HepG2 (cell line): ENCODE results near the gene TMEM198. TPM values are rescaled to one million over a fixed set of nuclear protein-coding genes. Genes with fewer than 3 reads are reported as not detected.
A peak's percentile ranks its signal among the peaks of the same experiment; 100 is the strongest.

Source experiments
- ATAC-seq: fragments of 200-7000 bp; cut with Tn5 transposase; 3 replicates; pipeline ENCODE4 v1.9.1; 2020; ENCODE audit warnings: mild to moderate bottlenecking, moderate library complexity
- BruUV-seq: library from RNA; stranded (reverse); fragments of 400-500 nt; replicated peaks from 2 replicates; lab custom pipeline; 2021; lab: Mats Ljungman, UMichigan
- CTCF ChIA-PET: fragments of 300-600 bp; formaldehyde crosslinking; extraction: SDS; loops from one replicate; lab custom pipeline; 2021; ENCODE audit warnings: low total read pairs, inconsistent platforms, low intra/inter-chr PET ratio; lab: Yijun Ruan, JAX
- POLR2A ChIA-PET: fragments of 350-600 bp; sonication (Branson Sonifier 250); formaldehyde crosslinking; loops from one replicate; lab custom pipeline; 2020; ENCODE audit warnings: antibody characterized with exemption, inconsistent platforms; lab: Yijun Ruan, JAX
- DNase-seq: peaks from one replicate; pipeline ENCODE4 v3.0.0-alpha.2; 2015; ENCODE audit warnings: low spot score
- FAIRE-seq: peaks from 3 replicates; lab custom pipeline; 2011; peaks lifted over from hg19 to GRCh38; lab: Jason Lieb, UNC
- H2AFZ ChIP-seq: one replicate; pipeline ENCODE4 v1.6.1; 2011; ENCODE audit warnings: low read length, inconsistent platforms
- H3K27ac ChIP-seq: fragments of 300-600 bp; 3 replicates; pipeline ENCODE4 v1.8.0; 2011; ENCODE audit warnings: mixed run types, mild to moderate bottlenecking, mixed read lengths, low read length, inconsistent platforms; ENCODE audit not compliant: insufficient read depth; ENCODE audit errors: extremely low read length
- H3K27me3 ChIP-seq, 2 experiments: fragments of 200-600 bp in 1 of 2; 2 replicates in 1 of 2; 3 replicates in 1 of 2; pipeline versions ENCODE4 v1.6.0 to v1.8.0; 2011; ENCODE audit warnings: low read length in 2 of 2, mild to moderate bottlenecking in 2 of 2, moderate library complexity in 2 of 2, inconsistent platforms in 1 of 2; ENCODE audit not compliant: insufficient read depth in 2 of 2, control insufficient read depth in 1 of 2
- H3K36me3 ChIP-seq, 2 experiments: fragments of 200-600 bp in 1 of 2; replicated peaks in 1 of 2; 2 replicates in 1 of 2; 3 replicates in 1 of 2; pipeline versions ENCODE4 v1.5.1 to v1.8.0; 2011; ENCODE audit warnings: low read length in 2 of 2, inconsistent platforms in 1 of 2; ENCODE audit not compliant: insufficient read depth in 2 of 2, control insufficient read depth in 1 of 2
- H3K4me1 ChIP-seq: 2 replicates; pipeline ENCODE4 v1.5.1; 2012; ENCODE audit warnings: low read length, inconsistent platforms; ENCODE audit not compliant: insufficient read depth
- H3K4me2 ChIP-seq: 2 replicates; pipeline ENCODE4 v1.6.0; 2011; ENCODE audit warnings: low read depth, low read length, inconsistent platforms
- H3K4me3 ChIP-seq, 3 experiments: fragments of 200-600 bp in 1 of 3; sonication (generic), shearing (Covaris generic) in 1 of 3; replicated peaks in 1 of 3; 2 replicates each; pipeline ENCODE4 v1.5.1; 2011 to 2016; ENCODE audit warnings: low read length in 3 of 3, inconsistent platforms in 2 of 3, low read depth in 2 of 3, mild to moderate bottlenecking in 2 of 3, control low read depth in 1 of 3, mixed read lengths in 1 of 3; ENCODE audit not compliant: insufficient read depth in 1 of 3
- H3K79me2 ChIP-seq: one replicate; pipeline ENCODE4 v1.6.1; 2011; ENCODE audit warnings: low read length, inconsistent platforms; ENCODE audit not compliant: insufficient read depth
- H3K9ac ChIP-seq: 2 replicates; pipeline ENCODE4 v1.6.0; 2011; ENCODE audit warnings: mild to moderate bottlenecking, low read depth, low read length, inconsistent platforms; ENCODE audit not compliant: insufficient read depth
- H3K9me3 ChIP-seq: 2 replicates; pipeline ENCODE4 v1.5.1; 2012; ENCODE audit warnings: mild to moderate bottlenecking, low read length
- H4K20me1 ChIP-seq: 2 replicates; pipeline ENCODE4 v1.6.0; 2011; ENCODE audit warnings: inconsistent platforms, mild to moderate bottlenecking, low read length, moderate library complexity; ENCODE audit not compliant: insufficient read depth
- AGO1 ChIP-seq: fragments of 200-400 bp; formaldehyde crosslinking; IDR thresholded peaks from 2 replicates; pipeline ENCODE4 v1.6.1; 2017; ENCODE audit warnings: mild to moderate bottlenecking, low read depth, low read length, moderate library complexity; ENCODE audit not compliant: poor library complexity, severe bottlenecking
- FIP1L1 ChIP-seq: fragments of 200-400 bp; formaldehyde crosslinking; IDR thresholded peaks from 2 replicates; pipeline ENCODE4 v1.6.1; 2018; ENCODE audit warnings: low read depth, mild to moderate bottlenecking, low read length, moderate library complexity, borderline replicate concordance; ENCODE audit not compliant: insufficient read depth
- FOXC1 ChIP-seq: sonication (generic); formaldehyde crosslinking; IDR thresholded peaks from 2 replicates; pipeline ENCODE4 v1.8.0; 2022; ENCODE audit warnings: mild to moderate bottlenecking, missing genetic modification reagents, borderline replicate concordance
- NFE2L2 ChIP-seq: fragments of 150-350 bp; IDR thresholded peaks from 2 replicates; pipeline ENCODE4 v1.6.1; 2014; ENCODE audit warnings: low read length
- POGK ChIP-seq: sonication (generic); formaldehyde crosslinking; conservative IDR thresholded peaks from 2 replicates; pipeline ENCODE4 v1.8.0; 2022; ENCODE audit warnings: mild to moderate bottlenecking, moderate library complexity, missing genetic modification reagents
- RXRA ChIP-seq: sonication (generic); formaldehyde crosslinking; IDR thresholded peaks from 2 replicates; pipeline ENCODE4 v1.5.1; 2020; ENCODE audit warnings: missing genetic modification reagents
- TGIF2 ChIP-seq: IDR thresholded peaks from 2 replicates; pipeline ENCODE4 v1.6.1; 2016; ENCODE audit warnings: control low read depth, missing compliant biosample characterization
- TRIM24 ChIP-seq: sonication (generic); formaldehyde crosslinking; IDR thresholded peaks from 2 replicates; pipeline ENCODE4 v1.8.0; 2022; ENCODE audit warnings: mild to moderate bottlenecking, missing genetic modification reagents
- ZHX1 ChIP-seq: sonication (generic); formaldehyde crosslinking; IDR thresholded peaks from 2 replicates; pipeline ENCODE4 v1.8.1; 2022; ENCODE audit warnings: low read depth, mild to moderate bottlenecking, missing genetic modification reagents
- ZNF275 ChIP-seq: sonication (generic); formaldehyde crosslinking; IDR thresholded peaks from 2 replicates; pipeline ENCODE4 v1.8.0; 2022; ENCODE audit warnings: missing genetic modification reagents, mild to moderate bottlenecking, inconsistent platforms, borderline replicate concordance
- ZNF383 ChIP-seq: sonication (generic); formaldehyde crosslinking; IDR thresholded peaks from 2 replicates; pipeline ENCODE4 v1.4.0; 2020; ENCODE audit warnings: missing genetic modification reagents, mild to moderate bottlenecking, borderline replicate concordance
- ZNF703 ChIP-seq: sonication (generic); formaldehyde crosslinking; IDR thresholded peaks from 2 replicates; pipeline ENCODE4 v1.5.1; 2020; ENCODE audit warnings: missing genetic modification reagents, mild to moderate bottlenecking, moderate library complexity, borderline replicate concordance
- WGBS: methylation state at CpG from one replicate; pipeline ENCODE4 v1.1.6; 2017; ENCODE audit warnings: low lambda C conversion rate; 5-methylcytosine and 5-hydroxymethylcytosine counted together
- in situ Hi-C: cut with HindIII; loops from 2 replicates; pipeline ENCODE4 v1.10.0; 2017; ENCODE audit warnings: low pct_unique_long_range_greater_than_20kb; ENCODE audit not compliant: extremely low pct_ligation_motif_present
- intact Hi-C: fragments of 100-400 bp; cut with micrococcal nuclease; formaldehyde crosslinking; loops from one replicate; pipeline ENCODE4 v1.10.0; 2022; ENCODE audit not compliant: unreplicated experiment
- polyA plus RNA-seq, 8 experiments: library from polyadenylated mRNA; depleted of rRNA in 3 of 8; stranded (reverse) in 7 of 8; unstranded in 1 of 8; fragments of >200 nt; fragmentation: Illumina TruSeq in 4 of 8; extraction: Trizol in 4 of 8; gene quantifications; 2 replicates each; pipeline versions ENCODE4 v1.2.1 to v1.2.3, GENCODE V29; 2011 to 2016; ENCODE audit warnings: low read depth in 4 of 8, missing spikeins in 1 of 8, mixed read lengths in 1 of 8; ENCODE audit not compliant: insufficient read depth in 1 of 8
- total RNA-seq, 5 experiments: library from RNA; depleted of rRNA; stranded (reverse); fragments of >200 nt; fragmentation: Illumina TruSeq; extraction: Trizol; gene quantifications; 2 replicates each; pipeline ENCODE4 v1.2.3, GENCODE V29; 2016; ENCODE audit warnings: low read depth in 1 of 5
- TF ChIP-seq, protein P1 (sequence below): sonication (generic); formaldehyde crosslinking; IDR thresholded peaks from 2 replicates; pipeline ENCODE4 v1.5.0; 2020; ENCODE audit warnings: mild to moderate bottlenecking, missing genetic modification reagents

The TMEM198 gene
- total and polyA plus RNA-seq, 2 of the 13 experiments (the other 11 are each of a cell fraction or from before 2014, with no cell fraction given), result 17.3 to 23.5 TPM

DNA sequence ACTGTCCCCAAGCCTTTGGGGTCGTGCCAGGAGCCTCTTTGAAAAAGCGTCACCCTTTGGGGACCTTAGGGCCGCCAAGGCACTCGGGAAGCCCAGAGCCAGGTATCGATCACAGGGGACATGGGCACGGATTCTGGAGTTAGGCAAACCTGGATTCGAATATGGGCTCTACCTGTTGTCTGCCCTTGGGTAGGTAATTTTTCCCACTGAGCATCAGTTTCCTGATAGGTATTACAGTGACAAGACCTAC lies 9.3 kb downstream of the TMEM198 start (continued):
- TF ChIP-seq, protein P1, sequence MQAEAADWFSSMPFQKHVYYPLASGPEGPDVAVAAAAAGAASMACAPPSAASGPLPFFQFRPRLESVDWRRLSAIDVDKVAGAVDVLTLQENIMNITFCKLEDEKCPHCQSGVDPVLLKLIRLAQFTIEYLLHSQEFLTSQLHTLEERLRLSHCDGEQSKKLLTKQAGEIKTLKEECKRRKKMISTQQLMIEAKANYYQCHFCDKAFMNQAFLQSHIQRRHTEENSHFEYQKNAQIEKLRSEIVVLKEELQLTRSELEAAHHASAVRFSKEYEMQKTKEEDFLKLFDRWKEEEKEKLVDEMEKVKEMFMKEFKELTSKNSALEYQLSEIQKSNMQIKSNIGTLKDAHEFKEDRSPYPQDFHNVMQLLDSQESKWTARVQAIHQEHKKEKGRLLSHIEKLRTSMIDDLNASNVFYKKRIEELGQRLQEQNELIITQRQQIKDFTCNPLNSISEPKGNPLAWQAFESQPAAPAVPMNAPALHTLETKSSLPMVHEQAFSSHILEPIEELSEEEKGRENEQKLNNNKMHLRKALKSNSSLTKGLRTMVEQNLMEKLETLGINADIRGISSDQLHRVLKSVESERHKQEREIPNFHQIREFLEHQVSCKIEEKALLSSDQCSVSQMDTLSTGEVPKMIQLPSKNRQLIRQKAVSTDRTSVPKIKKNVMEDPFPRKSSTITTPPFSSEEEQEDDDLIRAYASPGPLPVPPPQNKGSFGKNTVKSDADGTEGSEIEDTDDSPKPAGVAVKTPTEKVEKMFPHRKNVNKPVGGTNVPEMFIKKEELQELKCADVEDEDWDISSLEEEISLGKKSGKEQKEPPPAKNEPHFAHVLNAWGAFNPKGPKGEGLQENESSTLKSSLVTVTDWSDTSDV, result no peak
- 0 out of 2 replicates have a peak, but pooled peaks have one; percentile 39 for TF ChIP-seq TGIF2
- peak; percentile 7; the same call in 1 of the 2 replicates for TF ChIP-seq FOXC1 (CRISPR knock-in tag)
- TF ChIP-seq RXRA (CRISPR knock-in tag), result no peak
- no peak for TF ChIP-seq POGK
- 0 out of 2 replicates have a peak, but pooled peaks have one; percentile 56 for TF ChIP-seq ZNF703 (CRISPR knock-in tag)

DNA sequence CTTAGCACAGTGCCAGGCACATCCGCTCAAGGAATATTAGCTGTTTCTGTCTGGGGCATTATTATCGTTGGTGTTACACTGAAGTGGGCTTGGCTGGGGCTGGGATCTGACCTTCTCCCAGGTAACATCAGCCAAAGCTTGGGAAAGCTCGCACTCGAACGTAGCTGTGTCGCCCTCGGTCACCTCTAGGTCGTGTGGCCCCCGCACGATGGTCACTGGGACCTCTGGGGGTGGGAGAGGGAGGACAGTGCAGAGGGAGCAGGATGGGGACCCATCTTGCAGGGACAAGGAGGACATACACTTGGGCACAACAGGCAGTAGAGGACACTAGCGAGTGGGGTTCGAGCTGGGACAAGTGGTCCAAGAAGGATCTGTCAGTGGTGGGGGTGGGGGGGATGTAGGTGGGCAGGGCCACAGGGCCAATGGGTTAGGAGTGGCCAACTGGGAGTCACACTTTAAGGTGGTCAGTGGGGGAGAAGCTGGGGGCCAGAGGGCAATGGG lies 9.7 kb downstream of the TMEM198 start:
- Histone ChIP-seq H4K20me1 (no peaks in the 10 kb centered on the region), H3K9me3 (no peaks in the 10 kb centered on the region), H3K4me1 (peaks cover 22% of the 10 kb centered on the region), H3K4me3 (peak overlapping the region in 1 of 3 experiments; percentile 79; a peak in 1 of 6 replicates), H3K79me2 (no peaks in the 10 kb centered on the region), H3K27ac (no peak overlapping the region), H3K36me3 (peaks cover 4 to 15% of the 10 kb centered on the region in 2 experiments; a peak in 3 of 5 replicates), H2AFZ (no peak overlapping the region), H3K9ac (peak overlapping the region; percentile 60; the same call in 1 of the 2 replicates), H3K4me2 (peak overlapping the region; percentile 90), H3K27me3 (no peaks in the 10 kb centered on the region)
- WGBS, result 92% methylated on average over 12 of the region's 12 CpGs
- intact Hi-C loops, result no loop called here
- DNase-seq, result no peak
- FAIRE-seq, result no peak
- no peak for ATAC-seq
- CTCF ChIA-PET, result interaction anchor here (2.4 kb wide), 1 partner anchor 12 kb away, joined by 9 read pairs; no protein-coding TSS in a partner anchor
- in situ Hi-C loops, result no loop called here
- no TSS peak for BruUV-seq
- POLR2A ChIA-PET, result interaction anchor here (1.9 to 3.3 kb wide), 3 partner anchors 44 to 166 kb away, joined by 8 to 22 read pairs (median 11); partner anchors contain the start of genes DNPEP, GMPPA and STK11IP
- no peak for TF ChIP-seq ZNF275 (CRISPR knock-in tag)
- no peak for TF ChIP-seq NFE2L2
- no peak for TF ChIP-seq FIP1L1
- no peak for TF ChIP-seq TRIM24 (CRISPR knock-in tag)
- no peak for TF ChIP-seq AGO1
- no peak for TF ChIP-seq ZNF383 (CRISPR knock-in tag)
- peak; percentile 42; the same call in 1 of the 2 replicates for TF ChIP-seq ZHX1 (CRISPR knock-in tag)
